Right lobe of liver (tissue), 6 donors: Measurements from ENCODE around the gene ACTN4. TPM values are rescaled to one million over a fixed set of nuclear protein-coding genes. Genes with fewer than 3 reads are reported as not detected.
A peak's percentile ranks its signal among the peaks of the same experiment; 100 is the strongest.

Experiments
- ATAC-seq, 4 donors: fragments of 200-7000 bp; cut with Tn5 transposase; one replicate each; pipeline ENCODE4 v1.9.1; 2020; ENCODE audit warnings: mild to moderate bottlenecking in 4 of 4, moderate library complexity in 4 of 4
- DNase-seq, 3 donors: peaks; one replicate each; pipeline ENCODE4 v3.0.0-alpha.2; 2020
- H3K27ac ChIP-seq, 3 donors: fragments of 200-600 bp; one replicate each; pipeline ENCODE4 v1.8.0; 2022
- H3K27me3 ChIP-seq, 2 donors: fragments of 200-600 bp; one replicate each; pipeline ENCODE4 v1.8.0; 2022
- H3K36me3 ChIP-seq, 4 donors: fragments of 200-600 bp; sonication (generic) in 1 of 4; one replicate each; pipeline versions ENCODE4 v1.5.1 to v1.8.0; 2017 to 2022; ENCODE audit warnings: control low read depth in 1 of 4
- H3K4me1 ChIP-seq, 4 donors: fragments of 200-600 bp; sonication (generic) in 1 of 4; one replicate each; pipeline versions ENCODE4 v1.5.1 to v1.8.0; 2017 to 2022; ENCODE audit warnings: control low read depth in 1 of 4
- H3K4me3 ChIP-seq, 3 donors: fragments of 200-600 bp; one replicate each; pipeline ENCODE4 v1.8.0; 2022
- H3K9me3 ChIP-seq, 4 donors: fragments of 200-600 bp; sonication (generic) in 1 of 4; one replicate each; pipeline versions ENCODE4 v1.5.1 to v1.8.0; 2017 to 2022; ENCODE audit warnings: control low read depth in 1 of 4
- POLR2A ChIP-seq: fragments of 450-650 bp; IDR thresholded peaks from one replicate; pipeline ENCODE4 v1.6.1; 2017; ENCODE audit warnings: antibody characterized with exemption, mild to moderate bottlenecking
- WGBS: methylation state at CpG from one replicate; pipeline ENCODE4 v1.1.6; 2018; ENCODE audit warnings: low coverage, low lambda C conversion rate; ENCODE audit not compliant: insufficient coverage; ENCODE audit errors: missing lambda C conversion rate; 5-methylcytosine and 5-hydroxymethylcytosine counted together
- intact Hi-C, 2 donors: fragments of 100-400 bp; cut with DNase I; formaldehyde crosslinking; loops; one replicate each; pipeline versions ENCODE4 v1.11.2 to v1.14.1; 2022
- total RNA-seq, 6 experiments: library from RNA; depleted of rRNA in 2 of 6; stranded (reverse); fragments of >200 nt in 2 of 6; fragmentation: NEBNext Ultra II Directional in 3 of 6; extraction: Animal tissue kit (Norgen Biotek cat#: 25700) in 3 of 6; gene quantifications; one replicate each; pipeline versions ENCODE4 v1.1.0 to v1.2.4, GENCODE V29; 2016 to 2023
- TF ChIP-seq, protein P1 (sequence below), 4 donors: fragments of 200-600 bp in 3 of 4; fragments of 450-650 bp in 1 of 4; IDR thresholded peaks; one replicate each; pipeline versions ENCODE4 v1.5.1 to v1.8.0; 2016 to 2022; ENCODE audit warnings: antibody characterized with exemption in 4 of 4, mild to moderate bottlenecking in 2 of 4
- donor health status: DM: no; HTN: yes; CAD: no.
- donor health status: DM: no; HTN: no; CAD: no.
- donor health status: DM: no; HTN: no; CAD: no.
- donor health status: DM: no; HTN: yes; CAD: no.
- donor health status: DM: no; HTN: yes; CAD: no.

ACTN4 gene
- total RNA-seq, 6 experiments from 2014 or later, result 142 to 306 (median 201) TPM

DNA sequence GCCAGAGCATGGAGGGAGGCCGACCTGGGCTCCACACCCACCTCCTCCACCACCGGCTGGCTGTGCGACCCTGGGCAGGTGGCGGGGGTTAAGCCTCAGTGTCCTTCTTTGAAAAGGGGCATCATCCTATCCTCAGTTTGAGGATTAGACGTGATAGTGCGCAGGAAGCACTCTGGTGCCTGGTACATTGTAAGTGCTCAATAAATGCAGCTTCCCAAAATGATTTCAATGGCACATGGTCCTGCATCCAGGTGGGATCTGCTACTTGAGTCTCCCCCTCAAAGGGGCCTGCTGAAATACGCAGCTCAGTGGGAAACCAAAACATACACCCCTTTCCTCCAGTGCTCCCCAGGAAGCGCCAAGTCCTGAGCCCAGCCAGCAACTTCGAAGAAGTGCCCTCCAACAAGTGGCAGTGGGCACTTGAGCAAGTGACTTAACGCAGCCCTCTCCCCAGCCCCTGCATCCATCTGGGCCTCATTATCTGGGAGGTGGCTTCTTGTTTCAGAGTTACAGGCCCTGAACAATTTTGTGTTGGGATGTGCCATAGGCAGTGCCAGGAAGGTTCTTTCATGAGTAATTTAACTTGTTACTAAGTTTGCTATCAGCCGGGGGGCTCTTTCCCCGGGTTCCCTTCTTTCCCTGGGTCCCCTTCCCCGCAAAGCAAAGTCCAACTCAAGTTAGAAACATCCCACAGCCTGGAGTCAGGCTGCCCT, 17.9 kb downstream of the ACTN4 start:
- 59% methylated on average over 6 of the region's 13 CpGs for WGBS
- ATAC-seq, result no peak
- Histone ChIP-seq H3K4me3 (no peak overlapping the region), H3K4me1 (peaks cover 0 to 87% (median 37%) of the 10 kb centered on the region in 4 donors), H3K9me3 (no peaks in the 10 kb centered on the region), H3K36me3 (peaks cover 0 to 4% (median 0%) of the 10 kb centered on the region in 4 donors), H3K27me3 (no peaks in the 10 kb centered on the region), H3K27ac (peak overlapping the region; percentile 66 to 94 (median 76))
- DNase-seq, result no peak
- intact Hi-C loops, result no loop called here
- no peak for TF ChIP-seq POLR2A
- TF ChIP-seq, protein P1, sequence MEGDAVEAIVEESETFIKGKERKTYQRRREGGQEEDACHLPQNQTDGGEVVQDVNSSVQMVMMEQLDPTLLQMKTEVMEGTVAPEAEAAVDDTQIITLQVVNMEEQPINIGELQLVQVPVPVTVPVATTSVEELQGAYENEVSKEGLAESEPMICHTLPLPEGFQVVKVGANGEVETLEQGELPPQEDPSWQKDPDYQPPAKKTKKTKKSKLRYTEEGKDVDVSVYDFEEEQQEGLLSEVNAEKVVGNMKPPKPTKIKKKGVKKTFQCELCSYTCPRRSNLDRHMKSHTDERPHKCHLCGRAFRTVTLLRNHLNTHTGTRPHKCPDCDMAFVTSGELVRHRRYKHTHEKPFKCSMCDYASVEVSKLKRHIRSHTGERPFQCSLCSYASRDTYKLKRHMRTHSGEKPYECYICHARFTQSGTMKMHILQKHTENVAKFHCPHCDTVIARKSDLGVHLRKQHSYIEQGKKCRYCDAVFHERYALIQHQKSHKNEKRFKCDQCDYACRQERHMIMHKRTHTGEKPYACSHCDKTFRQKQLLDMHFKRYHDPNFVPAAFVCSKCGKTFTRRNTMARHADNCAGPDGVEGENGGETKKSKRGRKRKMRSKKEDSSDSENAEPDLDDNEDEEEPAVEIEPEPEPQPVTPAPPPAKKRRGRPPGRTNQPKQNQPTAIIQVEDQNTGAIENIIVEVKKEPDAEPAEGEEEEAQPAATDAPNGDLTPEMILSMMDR (IDR thresholded peaks at IDR 0.05), result no peak

DNA sequence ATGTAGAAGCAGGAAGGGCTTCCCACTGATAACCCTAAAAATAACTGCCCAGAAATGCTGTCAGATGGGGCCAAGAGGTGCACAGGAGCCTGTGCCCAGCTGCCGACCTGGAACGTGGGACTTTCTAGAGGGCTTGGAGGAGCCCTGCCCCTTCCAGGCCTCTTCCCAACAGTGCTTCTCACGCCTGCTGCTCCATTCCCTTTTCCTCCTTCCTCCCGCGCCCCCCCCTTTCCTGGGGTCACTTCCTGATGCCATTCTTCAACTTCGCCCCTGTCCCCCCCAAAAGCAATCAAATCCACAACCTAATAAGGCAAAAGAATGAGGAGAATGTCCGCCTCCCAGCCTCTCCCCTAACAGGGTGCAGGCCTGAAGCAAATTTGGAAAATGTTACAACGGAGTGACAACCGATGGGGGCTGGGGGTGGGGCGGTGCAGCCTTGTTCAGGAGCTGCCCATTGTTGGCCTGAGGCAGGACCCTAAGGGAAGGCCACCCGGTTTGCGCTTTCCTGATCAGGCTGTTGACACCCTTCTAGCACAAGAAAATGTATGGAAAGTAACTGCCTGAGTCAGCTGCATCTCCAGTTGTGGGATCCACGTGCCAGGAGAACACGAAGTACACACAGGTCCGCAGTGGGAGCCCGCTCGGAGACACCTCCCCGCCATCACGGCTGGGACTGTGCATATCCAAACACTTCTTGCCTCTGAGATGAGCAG, 18.7 kb downstream of the ACTN4 start:
- DNase-seq, result peak in 1 of 3 donors; percentile 54
- ATAC-seq, result peak; percentile 34 to 65 (median 49)
- H3K36me3 ChIP-seq, result peaks cover 0 to 4% (median 0%) of the 10 kb centered on the region in 4 donors
- H3K4me1 ChIP-seq, result peaks cover 0 to 88% (median 37%) of the 10 kb centered on the region in 4 donors
- H3K4me3 ChIP-seq, result no peak overlapping the region
- intact Hi-C loops, result no loop called here
- peak; percentile 17 for TF ChIP-seq POLR2A
- TF ChIP-seq, protein P1 (IDR thresholded peaks at IDR 0.05), result no peak
- 30% methylated on average over 12 of the region's 19 CpGs for WGBS
- no peaks in the 10 kb centered on the region for H3K27me3 ChIP-seq
- peak overlapping the region; percentile 75 to 94 (median 79) for H3K27ac ChIP-seq
- no peaks in the 10 kb centered on the region for H3K9me3 ChIP-seq

DNA sequence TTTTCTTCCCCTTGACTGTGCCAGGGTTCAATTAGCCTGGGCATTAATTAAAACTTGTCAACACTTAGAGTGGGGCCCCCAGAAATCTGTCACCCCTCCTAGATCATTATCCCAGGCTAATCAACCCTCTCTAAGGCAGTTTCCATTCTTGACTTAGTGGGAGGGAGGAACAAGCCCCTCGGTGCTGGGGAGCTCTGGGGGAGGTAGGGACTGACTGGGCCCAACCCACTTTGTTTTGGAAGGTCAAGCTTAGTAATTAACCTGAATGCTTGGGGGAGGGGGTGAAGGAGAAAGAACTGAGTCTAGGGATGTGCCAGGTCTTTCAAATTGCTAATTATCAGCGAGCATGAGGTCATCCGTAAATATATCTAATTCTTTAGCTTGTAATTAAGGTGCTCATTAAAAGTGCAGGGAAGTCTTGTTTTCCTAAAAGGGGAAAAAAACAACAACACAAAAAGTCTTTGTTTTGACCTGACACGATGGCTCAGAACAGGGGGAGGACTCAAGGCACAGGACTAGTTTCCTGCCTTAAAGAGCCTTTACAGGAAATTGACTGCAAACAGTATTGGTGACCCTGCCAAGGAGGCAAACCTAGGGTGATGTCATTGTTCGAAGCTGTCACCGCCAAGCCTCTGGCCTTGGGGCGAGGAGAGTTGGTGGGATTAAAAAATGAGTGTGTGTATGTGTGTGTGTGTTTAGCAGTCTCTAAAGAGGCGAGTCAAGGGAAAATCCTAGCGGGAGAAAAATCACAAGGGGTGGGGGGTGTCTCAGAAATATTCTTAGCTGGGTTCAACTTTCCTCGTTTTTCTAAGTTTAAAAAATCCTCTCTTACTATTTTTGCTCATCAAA, 19.4 kb downstream of the ACTN4 start:
- DNase-seq (no peak), ATAC-seq (peak; percentile 52 to 73 (median 60))
- Histone ChIP-seq H3K36me3 (no peaks in the 10 kb centered on the region), H3K9me3 (no peaks in the 10 kb centered on the region), H3K4me3 (no peak overlapping the region), H3K27me3 (no peaks in the 10 kb centered on the region), H3K27ac (peak overlapping the region; percentile 75 to 94 (median 79)), H3K4me1 (peaks cover 0 to 93% (median 42%) of the 10 kb centered on the region in 4 donors)
- WGBS, result 31% methylated on average over 10 of the region's 10 CpGs
- intact Hi-C loops, result no loop called here
- no peak for TF ChIP-seq POLR2A
- TF ChIP-seq, protein P1 (IDR thresholded peaks at IDR 0.05), result no peak

DNA sequence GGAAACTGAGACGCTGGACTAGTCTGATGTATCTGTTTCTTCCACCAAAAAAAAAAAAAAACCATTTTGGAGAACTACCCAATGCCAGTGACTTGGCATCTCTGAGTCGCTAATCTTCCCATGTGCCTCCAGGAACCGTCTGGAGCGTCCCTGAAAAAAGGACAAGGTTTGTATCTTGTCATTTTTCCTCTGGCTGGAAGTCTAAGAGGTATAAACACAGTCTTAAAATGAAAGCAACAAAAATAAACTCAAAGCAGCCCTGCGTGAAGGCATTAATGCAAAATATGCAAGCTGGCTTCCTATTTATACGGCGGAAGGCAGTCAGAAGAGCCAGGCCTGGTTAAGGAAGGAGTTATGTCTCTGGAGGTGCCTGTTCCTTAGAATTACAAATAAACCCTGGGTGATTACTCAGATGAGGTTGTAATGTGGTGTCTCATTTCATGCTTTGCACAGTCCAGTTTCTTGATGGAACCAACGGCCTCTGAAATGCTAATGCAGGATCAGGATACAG, 20.3 kb downstream of the ACTN4 start:
- ATAC-seq, result no peak
- Histone ChIP-seq H3K36me3 (no peaks in the 10 kb centered on the region), H3K27ac (peak overlapping the region; percentile 75 to 94 (median 79)), H3K4me1 (peaks cover 0 to 86% (median 39%) of the 10 kb centered on the region in 4 donors), H3K9me3 (no peaks in the 10 kb centered on the region), H3K27me3 (no peaks in the 10 kb centered on the region), H3K4me3 (no peak overlapping the region)
- no peak for TF ChIP-seq POLR2A
- TF ChIP-seq, protein P1 (IDR thresholded peaks at IDR 0.05), result no peak
- intact Hi-C loops, result no loop called here
- DNase-seq, result no peak
- WGBS, result 59% methylated on average over 8 of the region's 8 CpGs
